SK-N-SH (cell line): Measurements from ENCODE around the gene OR14A16.

Experiments
- EP300 ChIP-seq, 2 experiments: IDR thresholded peaks; 2 replicates each; pipeline versions ENCODE4 v1.4.0 to v1.6.1; 2012; ENCODE audit warnings: borderline replicate concordance in 1 of 2, low read depth in 1 of 2, low read length in 1 of 2
- GABPA ChIP-seq: IDR thresholded peaks from 2 replicates; pipeline ENCODE4 v1.4.0; 2012; ENCODE audit warnings: low read depth, mild to moderate bottlenecking
- JUND ChIP-seq: IDR thresholded peaks from 2 replicates; pipeline ENCODE4 v1.4.0; 2012
- NFIC ChIP-seq: IDR thresholded peaks from 2 replicates; pipeline ENCODE4 v1.4.0; 2012; ENCODE audit warnings: borderline replicate concordance
- RXRA ChIP-seq: IDR thresholded peaks from 2 replicates; pipeline ENCODE4 v1.4.0; 2012; ENCODE audit warnings: low read depth, mild to moderate bottlenecking, borderline replicate concordance
- YY1 ChIP-seq: IDR thresholded peaks from 2 replicates; pipeline ENCODE4 v1.4.0; 2012; ENCODE audit warnings: low read depth, mild to moderate bottlenecking
- TF ChIP-seq, protein P1 (sequence below): IDR thresholded peaks from 2 replicates; pipeline ENCODE4 v1.6.1; 2012; ENCODE audit warnings: mild to moderate bottlenecking, low read depth, low read length, moderate library complexity
- TF ChIP-seq, protein P2 (sequence below): fragments of 200-600 bp; sonication (generic); IDR thresholded peaks from 2 replicates; pipeline ENCODE4 v1.6.1; 2017; ENCODE audit warnings: antibody characterized with exemption, mild to moderate bottlenecking, moderate library complexity

DNA sequence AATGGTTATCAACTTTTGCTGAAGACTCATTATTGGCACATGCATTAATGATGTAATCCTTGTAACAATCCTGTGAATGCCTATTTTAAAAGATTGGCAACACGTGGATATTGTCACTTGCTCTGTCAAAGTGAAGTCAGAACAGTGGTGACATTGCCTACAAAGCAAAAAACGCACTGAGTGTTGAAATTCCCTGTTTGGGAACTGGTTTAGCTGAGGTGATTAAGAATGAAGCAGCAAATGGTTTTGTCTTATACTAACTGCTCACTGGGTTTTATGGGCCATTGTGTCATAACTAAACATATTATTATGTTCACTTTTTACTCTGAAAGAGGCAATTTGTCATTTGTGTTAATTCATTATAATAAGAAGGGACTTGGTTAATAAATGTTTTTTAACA is 11.3 kb downstream of the OR14A16 start:
- TF ChIP-seq JUND: no peak
- TF ChIP-seq, protein P1, sequence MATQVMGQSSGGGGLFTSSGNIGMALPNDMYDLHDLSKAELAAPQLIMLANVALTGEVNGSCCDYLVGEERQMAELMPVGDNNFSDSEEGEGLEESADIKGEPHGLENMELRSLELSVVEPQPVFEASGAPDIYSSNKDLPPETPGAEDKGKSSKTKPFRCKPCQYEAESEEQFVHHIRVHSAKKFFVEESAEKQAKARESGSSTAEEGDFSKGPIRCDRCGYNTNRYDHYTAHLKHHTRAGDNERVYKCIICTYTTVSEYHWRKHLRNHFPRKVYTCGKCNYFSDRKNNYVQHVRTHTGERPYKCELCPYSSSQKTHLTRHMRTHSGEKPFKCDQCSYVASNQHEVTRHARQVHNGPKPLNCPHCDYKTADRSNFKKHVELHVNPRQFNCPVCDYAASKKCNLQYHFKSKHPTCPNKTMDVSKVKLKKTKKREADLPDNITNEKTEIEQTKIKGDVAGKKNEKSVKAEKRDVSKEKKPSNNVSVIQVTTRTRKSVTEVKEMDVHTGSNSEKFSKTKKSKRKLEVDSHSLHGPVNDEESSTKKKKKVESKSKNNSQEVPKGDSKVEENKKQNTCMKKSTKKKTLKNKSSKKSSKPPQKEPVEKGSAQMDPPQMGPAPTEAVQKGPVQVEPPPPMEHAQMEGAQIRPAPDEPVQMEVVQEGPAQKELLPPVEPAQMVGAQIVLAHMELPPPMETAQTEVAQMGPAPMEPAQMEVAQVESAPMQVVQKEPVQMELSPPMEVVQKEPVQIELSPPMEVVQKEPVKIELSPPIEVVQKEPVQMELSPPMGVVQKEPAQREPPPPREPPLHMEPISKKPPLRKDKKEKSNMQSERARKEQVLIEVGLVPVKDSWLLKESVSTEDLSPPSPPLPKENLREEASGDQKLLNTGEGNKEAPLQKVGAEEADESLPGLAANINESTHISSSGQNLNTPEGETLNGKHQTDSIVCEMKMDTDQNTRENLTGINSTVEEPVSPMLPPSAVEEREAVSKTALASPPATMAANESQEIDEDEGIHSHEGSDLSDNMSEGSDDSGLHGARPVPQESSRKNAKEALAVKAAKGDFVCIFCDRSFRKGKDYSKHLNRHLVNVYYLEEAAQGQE: no peak
- TF ChIP-seq YY1: no peak
- TF ChIP-seq, protein P2, sequence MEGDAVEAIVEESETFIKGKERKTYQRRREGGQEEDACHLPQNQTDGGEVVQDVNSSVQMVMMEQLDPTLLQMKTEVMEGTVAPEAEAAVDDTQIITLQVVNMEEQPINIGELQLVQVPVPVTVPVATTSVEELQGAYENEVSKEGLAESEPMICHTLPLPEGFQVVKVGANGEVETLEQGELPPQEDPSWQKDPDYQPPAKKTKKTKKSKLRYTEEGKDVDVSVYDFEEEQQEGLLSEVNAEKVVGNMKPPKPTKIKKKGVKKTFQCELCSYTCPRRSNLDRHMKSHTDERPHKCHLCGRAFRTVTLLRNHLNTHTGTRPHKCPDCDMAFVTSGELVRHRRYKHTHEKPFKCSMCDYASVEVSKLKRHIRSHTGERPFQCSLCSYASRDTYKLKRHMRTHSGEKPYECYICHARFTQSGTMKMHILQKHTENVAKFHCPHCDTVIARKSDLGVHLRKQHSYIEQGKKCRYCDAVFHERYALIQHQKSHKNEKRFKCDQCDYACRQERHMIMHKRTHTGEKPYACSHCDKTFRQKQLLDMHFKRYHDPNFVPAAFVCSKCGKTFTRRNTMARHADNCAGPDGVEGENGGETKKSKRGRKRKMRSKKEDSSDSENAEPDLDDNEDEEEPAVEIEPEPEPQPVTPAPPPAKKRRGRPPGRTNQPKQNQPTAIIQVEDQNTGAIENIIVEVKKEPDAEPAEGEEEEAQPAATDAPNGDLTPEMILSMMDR: no peak
- no peak for TF ChIP-seq RXRA
- TF ChIP-seq GABPA: no peak
- no peak for TF ChIP-seq EP300 (IDR thresholded peaks at IDR 0.05; ENCODE audit: borderline replicate concordance in 1 of 2, low read depth in 1 of 2, low read length in 1 of 2)
- no peak for TF ChIP-seq NFIC
